CD14-positive monocyte (primary cell): ENCODE data around the gene LRRC8E. TPM values are rescaled to one million over a fixed set of nuclear protein-coding genes. Genes with fewer than 3 reads are reported as not detected.

ENCODE experiments used
- DNase-seq, 3 donors: peaks; one replicate each; pipeline ENCODE4 v3.0.0-alpha.2; 2011 to 2022
- H2AFZ ChIP-seq: 2 replicates; pipeline ENCODE4 v1.6.0; 2012; ENCODE audit warnings: mild to moderate bottlenecking, low read depth, low read length, inconsistent platforms; ENCODE audit not compliant: insufficient read depth, poor library complexity, severe bottlenecking
- H3K27ac ChIP-seq, 2 donors: 1 replicate in 1 of 2; 2 replicates in 1 of 2; pipeline ENCODE4 v1.5.1; 2012 to 2013; ENCODE audit warnings: low read length in 2 of 2, control low read depth in 1 of 2, inconsistent platforms in 1 of 2, low read depth in 1 of 2, mild to moderate bottlenecking in 1 of 2
- H3K27me3 ChIP-seq, 2 donors: one replicate each; pipeline versions ENCODE4 v1.6.0 to v1.6.1; 2011 to 2013; ENCODE audit warnings: low read length in 2 of 2; ENCODE audit not compliant: control insufficient read depth in 2 of 2, insufficient read depth in 2 of 2
- H3K36me3 ChIP-seq, 2 donors: replicated peaks in 1 of 2; 1 replicate in 1 of 2; 2 replicates in 1 of 2; pipeline versions ENCODE4 v1.5.1 to v1.6.1; 2012 to 2013; ENCODE audit warnings: low read length in 2 of 2, control low read depth in 1 of 2, inconsistent platforms in 1 of 2, mild to moderate bottlenecking in 1 of 2; ENCODE audit not compliant: insufficient read depth in 2 of 2, control insufficient read depth in 1 of 2
- H3K4me1 ChIP-seq, 2 donors: 1 replicate in 1 of 2; 2 replicates in 1 of 2; pipeline versions ENCODE4 v1.5.1 to v1.6.1; 2012 to 2013; ENCODE audit warnings: low read length in 2 of 2, control low read depth in 1 of 2, inconsistent platforms in 1 of 2, mild to moderate bottlenecking in 1 of 2, moderate library complexity in 1 of 2; ENCODE audit not compliant: insufficient read depth in 2 of 2, control insufficient read depth in 1 of 2
- H3K4me2 ChIP-seq: replicated peaks from 2 replicates; pipeline ENCODE3; 2012; ENCODE audit warnings: low read length, moderate library complexity, mild to moderate bottlenecking; ENCODE audit not compliant: poor library complexity, severe bottlenecking; ENCODE audit errors: extremely low read depth
- H3K4me3 ChIP-seq, 3 experiments: fragments of 200-600 bp in 1 of 3; sonication (generic) in 1 of 3; replicated peaks in 1 of 3; 1 replicate in 2 of 3; 2 replicates in 1 of 3; pipeline ENCODE4 v1.5.1; 2011 to 2013; ENCODE audit warnings: low read length in 3 of 3, mild to moderate bottlenecking in 3 of 3, control low read depth in 2 of 3, low read depth in 2 of 3, inconsistent platforms in 1 of 3, moderate library complexity in 1 of 3
- H3K79me2 ChIP-seq: 2 replicates; pipeline ENCODE4 v1.6.0; 2012; ENCODE audit warnings: mild to moderate bottlenecking, control low read depth, inconsistent platforms, low read length, moderate library complexity; ENCODE audit not compliant: insufficient read depth
- H3K9ac ChIP-seq: 2 replicates; pipeline ENCODE4 v1.6.0; 2017; ENCODE audit warnings: low read length, mild to moderate bottlenecking; ENCODE audit not compliant: insufficient read depth, poor library complexity, severe bottlenecking
- H3K9me3 ChIP-seq, 2 donors: replicated peaks in 1 of 2; 1 replicate in 1 of 2; 2 replicates in 1 of 2; pipeline versions ENCODE4 v1.5.1 to v1.6.1; 2012 to 2013; ENCODE audit warnings: low read length in 2 of 2, control low read depth in 1 of 2; ENCODE audit not compliant: control insufficient read depth in 1 of 2, insufficient read depth in 1 of 2
- H4K20me1 ChIP-seq: 2 replicates; pipeline ENCODE4 v1.6.0; 2012; ENCODE audit warnings: mild to moderate bottlenecking, low read length, control low read depth, moderate library complexity; ENCODE audit not compliant: insufficient read depth
- H3K27ac Mint-ChIP-seq, 7 donors: one replicate each; pipeline ENCODE4 v1.8.0; 2020; ENCODE audit warnings: mild to moderate bottlenecking in 7 of 7, mixed read lengths in 7 of 7, moderate library complexity in 6 of 7, inconsistent platforms in 2 of 7
- H3K27me3 Mint-ChIP-seq, 3 donors: one replicate each; pipeline ENCODE4 v1.8.0; 2021 to 2022; ENCODE audit warnings: low read depth in 3 of 3, mild to moderate bottlenecking in 3 of 3, mixed read lengths in 3 of 3, moderate library complexity in 3 of 3, inconsistent platforms in 1 of 3
- H3K36me3 Mint-ChIP-seq, 2 donors: one replicate each; pipeline ENCODE4 v1.8.0; 2020; ENCODE audit warnings: mixed read lengths in 2 of 2, inconsistent platforms in 1 of 2, mild to moderate bottlenecking in 1 of 2
- H3K4me1 Mint-ChIP-seq: one replicate; pipeline ENCODE4 v1.8.0; 2020; ENCODE audit warnings: mild to moderate bottlenecking, mixed read lengths
- H3K4me3 Mint-ChIP-seq, 2 donors: one replicate each; pipeline ENCODE4 v1.8.0; 2020; ENCODE audit warnings: mild to moderate bottlenecking in 2 of 2, mixed read lengths in 2 of 2, moderate library complexity in 1 of 2
- H3K9me3 Mint-ChIP-seq, 7 donors: one replicate each; pipeline ENCODE4 v1.8.0; 2020 to 2022; ENCODE audit warnings: mixed read lengths in 7 of 7, mild to moderate bottlenecking in 6 of 7, moderate library complexity in 6 of 7, inconsistent platforms in 2 of 7
- CTCF ChIP-seq: fragments of 200-600 bp; IDR thresholded peaks from one replicate; pipeline ENCODE4 v1.8.0; 2022; ENCODE audit warnings: antibody characterized with exemption, mild to moderate bottlenecking
- WGBS: methylation state at CpG from one replicate; pipeline ENCODE4 v1.1.5; 2013; ENCODE audit warnings: missing lambda C conversion rate; ENCODE audit not compliant: insufficient coverage; 5-methylcytosine and 5-hydroxymethylcytosine counted together
- intact Hi-C, 2 donors: fragments of 100-400 bp; cut with micrococcal nuclease; formaldehyde crosslinking; loops; one replicate each; pipeline versions ENCODE4 v1.15.0 to v1.15.1; 2023
- polyA plus RNA-seq, 3 donors: library from polyadenylated mRNA; depleted of rRNA in 1 of 3; unstranded in 2 of 3; stranded (reverse) in 1 of 3; fragments of 300-500 nt in 2 of 3; fragments of >200 nt in 1 of 3; fragmentation: Illumina TruSeq in 2 of 3; gene quantifications; 1 replicate in 2 of 3; 2 replicates in 1 of 3; pipeline ENCODE4 v1.2.3, GENCODE V29; 2012 to 2021

Gene LRRC8E
- polyA plus RNA-seq, 3 donors: not detected

- Histone ChIP-seq H4K20me1 (no peaks in the 10 kb centered on the region), H3K4me2 (no peak within 1 kb of the TSS), H3K4me1 (peaks cover 27 to 38% of the 10 kb centered on the region in 2 donors), H2AFZ (no peak within 1 kb of the TSS), H3K27ac (no peak within 1 kb of the TSS), H3K79me2 (no peaks in the 10 kb centered on the region), H3K36me3 (no peaks in the 10 kb centered on the region), H3K9me3 (peaks cover 3 to 14% of the 10 kb centered on the region in 2 donors), H3K27me3 (peaks cover 23 to 43% of the 10 kb centered on the region in 2 donors), H3K4me3 (no peak within 1 kb of the TSS), H3K9ac (no peak within 1 kb of the TSS)
- no peak for DNase-seq
- Mint-ChIP-seq H3K27ac (peak within 1 kb of the TSS in 1 of 7 donors; percentile 69), H3K4me3 (peak within 1 kb of the TSS in 1 of 2 donors; percentile 81), H3K36me3 (peaks cover 0 to 4% of the 10 kb centered on the region in 2 donors), H3K9me3 (peaks cover 3 to 37% (median 8%) of the 10 kb centered on the region in 7 donors), H3K27me3 (peaks cover 46 to 65% (median 61%) of the 10 kb centered on the region in 3 donors), H3K4me1 (peaks cover 19% of the 10 kb centered on the region)
- no peak for TF ChIP-seq CTCF
- intact Hi-C loops: loop anchor here in 1 of 2 donors (5.0 kb wide), 1 partner anchor 48 kb away; the partner anchor contains the start of gene SNAPC2
- WGBS: under 1% methylated on average over 78 of the region's 88 CpGs
Measured at GRCh38 chr19:7874076-7874896, 14.0 kb upstream of the LRRC8E start, which contains the start of gene PRR36. Gene PRR36, minus strand, starts transcription at chr19:7874390. Its CDS starts 701 bp downstream, at chr19:7873689.

- Histone ChIP-seq H3K36me3 (no peaks in the 10 kb centered on the region), H3K79me2 (no peaks in the 10 kb centered on the region), H3K4me3 (no peak overlapping the region), H3K4me2 (no peak overlapping the region), H2AFZ (no peak overlapping the region), H3K4me1 (peaks cover 23 to 32% of the 10 kb centered on the region in 2 donors), H3K27me3 (peaks cover 23 to 43% of the 10 kb centered on the region in 2 donors), H3K9me3 (peaks cover 3 to 14% of the 10 kb centered on the region in 2 donors), H3K27ac (no peak overlapping the region), H4K20me1 (no peaks in the 10 kb centered on the region), H3K9ac (no peak overlapping the region)
- WGBS: 19% methylated on average over 8 of the region's 12 CpGs
- Mint-ChIP-seq H3K36me3 (peaks cover 0 to 4% of the 10 kb centered on the region in 2 donors), H3K27me3 (peaks cover 46 to 64% (median 61%) of the 10 kb centered on the region in 3 donors), H3K27ac (no peak overlapping the region), H3K9me3 (peaks cover 3 to 37% (median 12%) of the 10 kb centered on the region in 7 donors), H3K4me1 (peaks cover 18% of the 10 kb centered on the region), H3K4me3 (peak overlapping the region in 1 of 2 donors; percentile 72)
- TF ChIP-seq CTCF: no peak
- intact Hi-C loops: loop anchor here in 1 of 2 donors (5.0 kb wide), 1 partner anchor 47 kb away; the partner anchor contains the start of gene SNAPC2
- no peak for DNase-seq
Measured at GRCh38 chr19:7874897-7875273, 13.4 kb upstream of the LRRC8E start.
